ENCODE data around the gene SMIM1. TPM values are rescaled to one million over a fixed set of nuclear protein-coding genes. Genes with fewer than 3 reads are reported as not detected.

SMIM1 gene
- total RNA-seq, 1 experiment from 2014 or later = 5.5 TPM

GRCh38 chr1:3774276-3774945 lies 1.9 kb downstream of the SMIM1 start:
- Histone ChIP-seq H2AFZ (ENCODE audit: low read depth, low read length, poor library complexity, severe bottlenecking) (no peak overlapping the region), H3K4me2 (ENCODE audit: low read length) (no peak overlapping the region), H3K9me2 (ENCODE audit: insufficient read depth) (no peaks in the 10 kb centered on the region), H3K9ac (ENCODE audit: low read length) (no peak overlapping the region), H3K27me3 (ENCODE audit: insufficient read depth, low read length) (no peaks in the 10 kb centered on the region), H3K9me3 (ENCODE audit: control insufficient read depth in 1 of 2, insufficient read depth in 1 of 2, low read depth in 1 of 2, low read length in 2 of 2) (no peaks in the 10 kb centered on the region), H3K4me3 (replicated peaks in 1 of 2; ENCODE audit: low read depth in 1 of 2, low read length in 2 of 2) (no peak overlapping the region), H3K27ac (ENCODE audit: low read depth, low read length) (no peak overlapping the region), H3K4me1 (ENCODE audit: control insufficient read depth in 1 of 2, insufficient read depth in 2 of 2, low read length in 2 of 2) (peaks cover 31 to 44% of the 10 kb centered on the region in 2 experiments), H3K79me2 (ENCODE audit: insufficient read depth, low read length) (no peaks in the 10 kb centered on the region), H4K20me1 (ENCODE audit: insufficient read depth) (no peaks in the 10 kb centered on the region), H3K36me3 (ENCODE audit: control insufficient read depth in 1 of 2, insufficient read depth in 2 of 2, low read length in 2 of 2) (peaks cover 0 to 3% of the 10 kb centered on the region in 2 experiments; a peak in 1 of 4 replicates)
- DNase-seq (ENCODE audit: low read depth, low spot score) = no peak
- intact Hi-C loops (cut with micrococcal nuclease) = no loop called here
- TF ChIP-seq SRF (IDR thresholded peaks at IDR 0.05; ENCODE audit: low read depth) = no peak
- no peak for TF ChIP-seq JUND (IDR thresholded peaks at IDR 0.05)
- CTCF ChIA-PET = interaction anchor here (1.5 kb wide), 1 partner anchor 321 kb away, joined by 3 read pairs; no protein-coding TSS in a partner anchor
- POLR2A ChIA-PET = no interaction called here
- ATAC-seq = no peak
- no TSS peak for BruUV-seq (replicated peaks)
- RAD21 ChIA-PET (ENCODE audit: low non-redundant PET in 1 of 2, low total read pairs in 2 of 2, uncharacterized antibody in 2 of 2, unreplicated experiment in 2 of 2) = no interaction called here

- Histone ChIP-seq H3K79me2 (ENCODE audit: insufficient read depth, low read length) (no peaks in the 10 kb centered on the region), H3K4me2 (ENCODE audit: low read length) (0 out of 2 replicates have a peak overlapping the region, but pooled peaks have one; percentile 51), H3K27me3 (ENCODE audit: insufficient read depth, low read length) (no peaks in the 10 kb centered on the region), H3K9me2 (ENCODE audit: insufficient read depth) (no peaks in the 10 kb centered on the region), H3K9me3 (ENCODE audit: control insufficient read depth in 1 of 2, insufficient read depth in 1 of 2, low read depth in 1 of 2, low read length in 2 of 2) (no peaks in the 10 kb centered on the region), H3K27ac (ENCODE audit: low read depth, low read length) (peak overlapping the region; percentile 30; the same call in 1 of the 2 replicates), H3K4me1 (ENCODE audit: control insufficient read depth in 1 of 2, insufficient read depth in 2 of 2, low read length in 2 of 2) (peaks cover 31 to 44% of the 10 kb centered on the region in 2 experiments), H3K36me3 (ENCODE audit: control insufficient read depth in 1 of 2, insufficient read depth in 2 of 2, low read length in 2 of 2) (peaks cover under 1 to 7% of the 10 kb centered on the region in 2 experiments; a peak in 1 of 4 replicates), H3K4me3 (replicated peaks in 1 of 2; ENCODE audit: low read depth in 1 of 2, low read length in 2 of 2) (no peak overlapping the region), H4K20me1 (ENCODE audit: insufficient read depth) (no peaks in the 10 kb centered on the region), H3K9ac (ENCODE audit: low read length) (no peak overlapping the region), H2AFZ (ENCODE audit: low read depth, low read length, poor library complexity, severe bottlenecking) (no peak overlapping the region)
- ATAC-seq = no peak
- POLR2A ChIA-PET = no interaction called here
- DNase-seq (ENCODE audit: low read depth, low spot score) = no peak
- RAD21 ChIA-PET (ENCODE audit: low non-redundant PET in 1 of 2, low total read pairs in 2 of 2, uncharacterized antibody in 2 of 2, unreplicated experiment in 2 of 2) = no interaction called here
- CTCF ChIA-PET = interaction anchor here (1.5 to 2.3 kb wide), 4 partner anchors 10 to 322 kb away, joined by 3 to 10 read pairs (median 6); partner anchors contain the start of gene LRRC47
- intact Hi-C loops (cut with micrococcal nuclease) = no loop called here
- BruUV-seq (replicated peaks) = no TSS peak
- no peak for TF ChIP-seq SP1 (IDR thresholded peaks at IDR 0.05; ENCODE audit: low read depth)
- TF ChIP-seq EZH2phosphoT487 (IDR thresholded peaks at IDR 0.05; ENCODE audit: borderline replicate concordance) = no peak
- TF ChIP-seq POLR2A (IDR thresholded peaks at IDR 0.05; ENCODE audit: borderline replicate concordance, extremely low read depth, insufficient read depth, insufficient read length) = no peak
- no peak for TF ChIP-seq EZH2 (IDR thresholded peaks at IDR 0.05)
- no peak for TF ChIP-seq CBX3 (IDR thresholded peaks at IDR 0.05; ENCODE audit: low read depth)
Observed at GRCh38 chr1:3774946-3775489, 2.5 kb downstream of the SMIM1 start.
